Activated effector memory CD4-positive, alpha-beta T cell treated with anti-CD3 and anti-CD28 coated beads, Interleukin-2, amount 50 U/mL, for 16 hours (primary cell): ENCODE results near the gene FOLR2.
A peak's percentile ranks its signal among the peaks of the same experiment; 100 is the strongest.

Experiments used
- DNase-seq: peaks from one replicate; pipeline ENCODE4 v3.0.0-alpha.2; 2020

FOLR2 gene

GRCh38 chr11:72208281-72208680, 8.3 kb upstream of the FOLR2 start:
- peak; percentile 10 for DNase-seq

- DNase-seq, result peak; percentile 10
These were observed 7.5 kb upstream of the FOLR2 start for GRCh38 chr11:72209101-72209500.

- peak; percentile 10 for DNase-seq
These were observed 1.2 kb downstream of the FOLR2 start for GRCh38 chr11:72217841-72218240.

GRCh38 chr11:72218251-72218745, 1.7 kb downstream of the FOLR2 start:
- peak; percentile 37 for DNase-seq

GRCh38 chr11:72220696-72221363, 4.2 kb downstream of the FOLR2 start:
- peak; percentile 53 for DNase-seq

GRCh38 chr11:72221386-72222075, 4.9 kb downstream of the FOLR2 start:
- DNase-seq, result peak; percentile 62

- DNase-seq, result no peak
These were observed 5.7 kb downstream of the FOLR2 start for GRCh38 chr11:72222106-72222891.

GRCh38 chr11:72222907-72223614, 6.5 kb downstream of the FOLR2 start:
- peak; percentile 98 for DNase-seq

- DNase-seq, result peak; percentile 89
These were observed 7.3 kb downstream of the FOLR2 start for GRCh38 chr11:72223615-72224563.

GRCh38 chr11:72224564-72225410, 8.2 kb downstream of the FOLR2 start, which contains the start of gene INPPL1:
TSS of gene INPPL1 (plus strand) at chr11:72224767. CDS start at chr11:72224985, 218 bp downstream.
- DNase-seq, result peak; percentile 79

- peak; percentile 73 for DNase-seq
These were observed 8.9 kb downstream of the FOLR2 start for GRCh38 chr11:72225411-72225951.

GRCh38 chr11:72226701-72227100, 10.1 kb downstream of the FOLR2 start:
- DNase-seq, result peak; percentile 50

GRCh38 chr11:72227316-72228228, 11.0 kb downstream of the FOLR2 start:
- peak; percentile 49 for DNase-seq

- peak; percentile 61 for DNase-seq
These were observed 11.7 kb downstream of the FOLR2 start for GRCh38 chr11:72228229-72228843.

GRCh38 chr11:72228844-72229231, 12.2 kb downstream of the FOLR2 start:
- peak; percentile 55 for DNase-seq

- peak; percentile 57 for DNase-seq
These were observed 12.8 kb downstream of the FOLR2 start for GRCh38 chr11:72229336-72229924.

GRCh38 chr11:72229925-72230763, 13.6 kb downstream of the FOLR2 start:
- peak; percentile 61 for DNase-seq
